Subcutaneous adipose tissue (tissue), 4 donors: ENCODE data around the gene CA12. TPM values are rescaled to one million over a fixed set of nuclear protein-coding genes. Genes with fewer than 3 reads are reported as not detected.

Source experiments
- total RNA-seq, 4 donors: library from RNA; depleted of rRNA; stranded (reverse); fragments of >200 nt; gene quantifications; one replicate each; pipeline ENCODE4 v1.1.0, GENCODE V29; 2016
- TF ChIP-seq, protein P1 (sequence below): fragments of 450-650 bp; IDR thresholded peaks from one replicate; pipeline ENCODE4 v1.5.1; 2016; ENCODE audit warnings: low read depth, mild to moderate bottlenecking, control low read depth, antibody characterized with exemption, moderate library complexity

The CA12 gene
- total RNA-seq, 4 donors from 2014 or later = 1.5 to 16.3 (median 3.7) TPM

DNA sequence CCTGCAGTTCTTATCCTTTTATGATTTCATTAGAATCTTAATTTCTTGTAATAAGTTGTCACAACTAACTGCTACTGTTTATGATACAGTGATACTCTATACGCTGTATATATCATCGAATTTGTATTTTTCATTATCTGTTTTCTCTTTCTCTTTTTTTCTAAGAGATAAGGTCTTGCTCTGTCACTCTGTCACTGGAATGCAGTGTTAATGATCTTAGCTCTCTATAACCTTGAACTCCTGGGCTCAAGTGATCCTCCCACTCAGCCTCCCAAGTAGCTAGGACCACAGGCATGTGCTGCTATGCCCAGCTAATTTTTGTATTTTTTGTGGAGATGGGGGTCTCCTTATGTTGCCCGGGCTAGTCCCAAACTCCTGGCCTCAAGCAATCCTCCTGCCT is 89.4 kb downstream of the CA12 start:
- TF ChIP-seq, protein P1, sequence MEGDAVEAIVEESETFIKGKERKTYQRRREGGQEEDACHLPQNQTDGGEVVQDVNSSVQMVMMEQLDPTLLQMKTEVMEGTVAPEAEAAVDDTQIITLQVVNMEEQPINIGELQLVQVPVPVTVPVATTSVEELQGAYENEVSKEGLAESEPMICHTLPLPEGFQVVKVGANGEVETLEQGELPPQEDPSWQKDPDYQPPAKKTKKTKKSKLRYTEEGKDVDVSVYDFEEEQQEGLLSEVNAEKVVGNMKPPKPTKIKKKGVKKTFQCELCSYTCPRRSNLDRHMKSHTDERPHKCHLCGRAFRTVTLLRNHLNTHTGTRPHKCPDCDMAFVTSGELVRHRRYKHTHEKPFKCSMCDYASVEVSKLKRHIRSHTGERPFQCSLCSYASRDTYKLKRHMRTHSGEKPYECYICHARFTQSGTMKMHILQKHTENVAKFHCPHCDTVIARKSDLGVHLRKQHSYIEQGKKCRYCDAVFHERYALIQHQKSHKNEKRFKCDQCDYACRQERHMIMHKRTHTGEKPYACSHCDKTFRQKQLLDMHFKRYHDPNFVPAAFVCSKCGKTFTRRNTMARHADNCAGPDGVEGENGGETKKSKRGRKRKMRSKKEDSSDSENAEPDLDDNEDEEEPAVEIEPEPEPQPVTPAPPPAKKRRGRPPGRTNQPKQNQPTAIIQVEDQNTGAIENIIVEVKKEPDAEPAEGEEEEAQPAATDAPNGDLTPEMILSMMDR = no peak

DNA sequence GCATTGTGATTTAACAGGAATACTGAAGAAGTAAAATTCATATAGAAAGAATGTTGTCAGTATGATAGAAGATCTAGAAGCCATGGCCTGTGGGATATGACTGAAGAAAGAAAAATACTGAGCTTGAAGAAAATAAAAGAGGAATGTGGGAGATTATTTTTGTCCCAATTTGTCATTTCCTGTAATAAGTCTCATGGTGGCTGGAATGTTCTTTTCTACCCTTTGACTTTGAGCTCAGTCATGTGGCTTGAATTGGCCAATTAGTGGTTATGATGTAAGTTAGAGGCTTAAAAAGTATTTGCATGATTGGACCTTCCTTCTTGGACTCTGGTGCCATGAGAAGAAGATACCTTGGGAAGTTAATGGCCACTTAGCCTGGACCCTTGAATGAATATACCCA is 90.1 kb downstream of the CA12 start:
- TF ChIP-seq, protein P1 = no peak

DNA sequence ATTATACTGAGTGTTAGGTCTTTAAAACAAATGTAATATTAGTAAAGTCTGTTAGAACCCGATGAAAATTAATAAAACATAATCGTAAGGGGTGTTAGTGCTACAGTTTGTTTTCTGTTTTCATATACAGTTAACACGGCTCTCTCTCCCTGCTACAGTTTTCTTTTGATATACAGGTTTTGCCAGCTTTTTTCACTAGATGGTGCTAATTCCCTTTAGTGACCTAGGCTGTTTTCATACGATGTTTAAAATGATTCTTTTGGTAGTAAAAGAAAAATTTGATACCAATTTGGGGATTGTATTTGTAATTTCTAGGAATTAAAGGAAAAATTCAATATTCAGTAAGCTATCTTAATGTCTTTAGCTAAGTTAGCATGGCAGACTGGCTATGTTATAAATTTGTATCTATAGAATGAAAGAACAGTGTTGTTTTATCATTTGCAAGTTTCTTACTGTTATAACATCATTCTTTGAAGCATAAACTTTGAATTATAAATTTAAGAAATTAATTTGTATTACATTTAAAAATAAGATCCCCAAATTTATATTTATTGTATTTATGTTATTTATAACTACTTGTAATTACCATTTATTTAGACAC is 92.8 kb downstream of the CA12 start:
- TF ChIP-seq, protein P1 = no peak

DNA sequence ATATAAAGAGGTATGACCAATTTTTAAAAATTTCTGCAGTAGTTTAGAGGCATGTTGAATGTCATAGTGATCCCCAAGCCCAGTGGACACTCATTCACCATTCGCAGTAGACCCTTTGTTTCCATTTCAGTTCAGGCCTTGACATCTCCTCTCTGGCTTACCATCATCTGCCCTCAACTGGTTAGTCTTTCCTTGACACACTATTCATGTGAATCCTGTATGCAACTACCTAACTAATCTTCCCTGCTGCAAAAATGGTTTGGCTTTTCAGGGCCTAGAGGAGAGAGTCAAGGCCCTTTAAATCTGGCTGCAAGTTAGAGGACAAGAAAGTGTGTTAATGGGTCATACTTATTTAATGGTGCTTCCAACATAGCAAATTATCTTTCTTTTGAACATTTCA is 93.3 kb downstream of the CA12 start:
- TF ChIP-seq, protein P1 = no peak

DNA sequence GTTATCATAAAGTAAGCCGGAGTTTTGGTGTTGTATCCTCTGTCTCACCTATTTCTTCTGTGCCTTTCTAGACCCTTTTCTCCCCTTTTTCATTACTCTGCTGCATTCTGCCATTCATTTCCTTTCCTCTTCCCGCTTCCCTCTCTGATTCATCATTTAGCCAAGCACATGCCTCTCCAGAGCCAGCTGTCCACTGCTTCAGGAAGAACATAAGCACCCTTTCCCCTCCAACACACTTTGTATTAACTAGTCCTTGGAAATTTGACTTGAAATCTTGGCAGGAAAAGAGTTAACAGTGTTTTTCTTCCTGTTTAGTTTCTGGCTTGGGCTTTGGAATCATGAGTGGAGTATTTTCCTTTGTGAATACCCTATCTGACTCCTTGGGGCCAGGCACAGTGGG is 94.5 kb downstream of the CA12 start:
- TF ChIP-seq, protein P1 = no peak

DNA sequence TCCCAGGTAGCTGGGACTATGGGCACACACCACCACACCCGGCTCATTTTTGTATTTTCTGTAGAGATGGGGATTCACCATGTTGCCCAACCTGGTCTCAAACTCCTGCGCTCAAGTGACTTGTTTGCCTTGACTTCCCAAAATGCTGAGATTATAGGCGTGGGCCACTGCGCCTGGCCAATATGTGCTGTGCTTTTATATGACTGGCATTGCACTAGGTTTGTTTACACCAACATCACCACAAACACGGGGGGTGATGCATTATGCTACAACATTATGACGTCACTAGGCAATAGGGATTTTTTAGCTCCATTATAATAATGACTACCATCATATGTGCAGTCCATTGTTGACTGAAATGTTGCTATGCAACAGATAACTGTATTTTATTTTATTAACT is 97.3 kb downstream of the CA12 start:
- TF ChIP-seq, protein P1 = no peak

DNA sequence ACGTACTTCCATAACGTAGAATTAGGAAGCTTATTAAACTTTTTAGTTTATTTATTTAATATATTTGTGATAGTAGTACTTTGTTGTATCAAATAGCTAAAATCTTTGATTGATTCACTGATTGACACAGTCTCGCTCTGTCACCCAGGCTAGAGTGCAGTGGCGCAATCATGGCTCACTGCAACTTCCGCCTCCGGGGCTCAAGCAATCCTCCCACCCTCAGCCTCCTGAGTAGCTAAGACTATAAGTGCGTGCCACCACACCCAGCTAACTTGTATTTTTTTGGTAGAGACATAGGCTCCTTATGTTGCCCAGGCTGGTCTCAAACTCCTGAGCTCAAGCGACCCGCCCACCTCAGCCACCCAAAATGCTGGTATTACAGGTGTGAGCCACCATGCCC is 98.5 kb downstream of the CA12 start:
- TF ChIP-seq, protein P1 = no peak
